GM19467 (cell line): ENCODE results near the gene ATXN7L1.

Source experiments
- ATAC-seq: cut with Tn5 transposase; IDR thresholded peaks from one replicate; pipeline ENCODE4 v1.9.1; 2021; ENCODE audit warnings: mild to moderate bottlenecking, moderate library complexity; ENCODE audit not compliant: unreplicated experiment

Gene ATXN7L1

GRCh38 chr7:105830405-105831301 lies 45.7 kb downstream of the ATXN7L1 start:
- ATAC-seq, result no peak

- no peak for ATAC-seq
Measured at GRCh38 chr7:105829681-105830322, 46.6 kb downstream of the ATXN7L1 start.

- ATAC-seq, result no peak
Measured at GRCh38 chr7:105828141-105828540, 48.3 kb downstream of the ATXN7L1 start.

GRCh38 chr7:105827151-105827875 lies 49.1 kb downstream of the ATXN7L1 start:
- ATAC-seq, result no peak

GRCh38 chr7:105826143-105826542 lies 50.3 kb downstream of the ATXN7L1 start:
- ATAC-seq, result no peak

GRCh38 chr7:105825371-105825770 lies 51.0 kb downstream of the ATXN7L1 start:
- ATAC-seq, result no peak

GRCh38 chr7:105822806-105823205 lies 53.6 kb downstream of the ATXN7L1 start:
- ATAC-seq, result no peak

GRCh38 chr7:105821527-105821926 lies 54.9 kb downstream of the ATXN7L1 start:
- ATAC-seq, result no peak

GRCh38 chr7:105820363-105821066 lies 55.9 kb downstream of the ATXN7L1 start:
- ATAC-seq, result no peak

- no peak for ATAC-seq
Measured at GRCh38 chr7:105819559-105819958, 56.8 kb downstream of the ATXN7L1 start.

- no peak for ATAC-seq
Measured at GRCh38 chr7:105816954-105817615, 59.3 kb downstream of the ATXN7L1 start.

GRCh38 chr7:105816266-105816843 lies 60.0 kb downstream of the ATXN7L1 start:
- no peak for ATAC-seq

GRCh38 chr7:105815576-105815975 lies 60.8 kb downstream of the ATXN7L1 start:
- ATAC-seq, result no peak

- no peak for ATAC-seq
Measured at GRCh38 chr7:105814481-105814880, 61.9 kb downstream of the ATXN7L1 start.

- no peak for ATAC-seq
Measured at GRCh38 chr7:105811189-105811847, 65.1 kb downstream of the ATXN7L1 start.

- ATAC-seq, result no peak
Measured at GRCh38 chr7:105810556-105810955, 65.8 kb downstream of the ATXN7L1 start.

- ATAC-seq, result peak; percentile 98
Measured at GRCh38 chr7:105808703-105809590, 67.5 kb downstream of the ATXN7L1 start.

- ATAC-seq, result no peak
Measured at GRCh38 chr7:105808209-105808608, 68.2 kb downstream of the ATXN7L1 start.

GRCh38 chr7:105807448-105807762 lies 69.0 kb downstream of the ATXN7L1 start:
- no peak for ATAC-seq
